A549 (cell line): ENCODE measurements around the gene ZNF195.

Experiments used
- EP300 ChIP-seq, 2 experiments: fragments of >200 bp; sonication (Bioruptor Twin); formaldehyde crosslinking; IDR thresholded peaks; 2 replicates in 1 of 2; 3 replicates in 1 of 2; pipeline ENCODE4 v1.6.1; 2016 to 2017
- HDAC2 ChIP-seq: fragments of 200-600 bp; sonication (generic); IDR thresholded peaks from 2 replicates; pipeline ENCODE4 v1.6.1; 2016
- JUN ChIP-seq, 2 experiments: fragments of >200 bp; sonication (Bioruptor Twin); formaldehyde crosslinking; IDR thresholded peaks; 2 replicates in 1 of 2; 3 replicates in 1 of 2; pipeline ENCODE4 v1.6.1; 2016 to 2017
- NFE2L2 ChIP-seq: fragments of 150-350 bp; conservative IDR thresholded peaks from 2 replicates; pipeline ENCODE4 v1.6.1; 2014; ENCODE audit warnings: low read length
- PHF8 ChIP-seq: fragments of 200-600 bp; sonication (generic); IDR thresholded peaks from 2 replicates; pipeline ENCODE4 v1.6.1; 2016; ENCODE audit warnings: low read depth, mild to moderate bottlenecking, antibody characterized with exemption, moderate library complexity, borderline replicate concordance
- POLR2A ChIP-seq: IDR thresholded peaks from 2 replicates; pipeline ENCODE4 v1.6.1; 2012; ENCODE audit warnings: mild to moderate bottlenecking, low read length
- POLR2AphosphoS2 ChIP-seq: conservative IDR thresholded peaks from 2 replicates; pipeline ENCODE4 v1.6.1; 2012; ENCODE audit warnings: low read length, improper control_type of control experiment, inconsistent platforms
- RAD21 ChIP-seq, 2 experiments: fragments of >200 bp in 1 of 2; sonication (Bioruptor Twin) in 1 of 2; formaldehyde crosslinking in 1 of 2; IDR thresholded peaks in 1 of 2; conservative IDR thresholded peaks in 1 of 2; 2 replicates in 1 of 2; 3 replicates in 1 of 2; pipeline ENCODE4 v1.6.1; 2012 to 2018; ENCODE audit warnings: inconsistent platforms in 1 of 2
- RCOR1 ChIP-seq: fragments of 150-350 bp; IDR thresholded peaks from 2 replicates; pipeline ENCODE4 v1.6.1; 2014; ENCODE audit warnings: antibody characterized with exemption, low read length, low read depth
- SMC3 ChIP-seq: fragments of >200 bp; sonication (Bioruptor Twin); formaldehyde crosslinking; IDR thresholded peaks from 3 replicates; pipeline ENCODE4 v1.6.1; 2018; ENCODE audit warnings: inconsistent platforms
- TF ChIP-seq, protein P1 (sequence below): IDR thresholded peaks from 2 replicates; pipeline ENCODE4 v1.6.1; 2012
- TF ChIP-seq, protein P2 (sequence below): fragments of >200 bp; sonication (Bioruptor Twin); formaldehyde crosslinking; IDR thresholded peaks from 3 replicates; pipeline ENCODE4 v1.5.1; 2016
- TF ChIP-seq, protein P3 (sequence below): fragments of 150-350 bp; IDR thresholded peaks from 2 replicates; pipeline ENCODE4 v1.6.1; 2014; ENCODE audit warnings: low read depth, mild to moderate bottlenecking, low read length

DNA sequence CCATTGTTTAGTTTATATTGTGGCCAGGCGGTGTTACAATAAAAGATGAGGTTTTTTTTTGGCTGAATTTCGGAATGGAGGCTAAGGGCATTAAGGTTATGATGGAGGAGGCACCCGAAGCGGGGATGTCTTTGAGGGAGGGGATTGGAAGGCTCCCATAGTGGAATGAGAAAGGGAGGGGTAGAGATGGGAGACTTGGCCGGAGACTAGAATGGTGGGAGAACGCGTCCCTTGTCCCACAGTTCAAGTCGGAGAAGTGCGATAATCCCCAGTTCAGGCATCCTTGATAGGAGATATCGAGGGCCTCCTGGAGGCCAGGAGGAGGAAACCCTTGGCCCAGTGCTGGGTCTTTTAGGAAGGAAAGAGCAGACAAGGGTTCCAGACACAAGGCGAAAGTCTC is 21.6 kb downstream of the ZNF195 start:
- no peak for TF ChIP-seq PHF8
- TF ChIP-seq POLR2A: no peak
- TF ChIP-seq JUN (IDR thresholded peaks at IDR 0.05): 0 out of 5 replicates have a peak, but pooled peaks of 1 of the 2 experiments have one; percentile 28
- TF ChIP-seq, protein P1, sequence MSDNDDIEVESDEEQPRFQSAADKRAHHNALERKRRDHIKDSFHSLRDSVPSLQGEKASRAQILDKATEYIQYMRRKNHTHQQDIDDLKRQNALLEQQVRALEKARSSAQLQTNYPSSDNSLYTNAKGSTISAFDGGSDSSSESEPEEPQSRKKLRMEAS: no peak
- TF ChIP-seq, protein P2, sequence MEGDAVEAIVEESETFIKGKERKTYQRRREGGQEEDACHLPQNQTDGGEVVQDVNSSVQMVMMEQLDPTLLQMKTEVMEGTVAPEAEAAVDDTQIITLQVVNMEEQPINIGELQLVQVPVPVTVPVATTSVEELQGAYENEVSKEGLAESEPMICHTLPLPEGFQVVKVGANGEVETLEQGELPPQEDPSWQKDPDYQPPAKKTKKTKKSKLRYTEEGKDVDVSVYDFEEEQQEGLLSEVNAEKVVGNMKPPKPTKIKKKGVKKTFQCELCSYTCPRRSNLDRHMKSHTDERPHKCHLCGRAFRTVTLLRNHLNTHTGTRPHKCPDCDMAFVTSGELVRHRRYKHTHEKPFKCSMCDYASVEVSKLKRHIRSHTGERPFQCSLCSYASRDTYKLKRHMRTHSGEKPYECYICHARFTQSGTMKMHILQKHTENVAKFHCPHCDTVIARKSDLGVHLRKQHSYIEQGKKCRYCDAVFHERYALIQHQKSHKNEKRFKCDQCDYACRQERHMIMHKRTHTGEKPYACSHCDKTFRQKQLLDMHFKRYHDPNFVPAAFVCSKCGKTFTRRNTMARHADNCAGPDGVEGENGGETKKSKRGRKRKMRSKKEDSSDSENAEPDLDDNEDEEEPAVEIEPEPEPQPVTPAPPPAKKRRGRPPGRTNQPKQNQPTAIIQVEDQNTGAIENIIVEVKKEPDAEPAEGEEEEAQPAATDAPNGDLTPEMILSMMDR: no peak
- TF ChIP-seq EP300 (IDR thresholded peaks at IDR 0.05): no peak
- TF ChIP-seq, protein P3, sequence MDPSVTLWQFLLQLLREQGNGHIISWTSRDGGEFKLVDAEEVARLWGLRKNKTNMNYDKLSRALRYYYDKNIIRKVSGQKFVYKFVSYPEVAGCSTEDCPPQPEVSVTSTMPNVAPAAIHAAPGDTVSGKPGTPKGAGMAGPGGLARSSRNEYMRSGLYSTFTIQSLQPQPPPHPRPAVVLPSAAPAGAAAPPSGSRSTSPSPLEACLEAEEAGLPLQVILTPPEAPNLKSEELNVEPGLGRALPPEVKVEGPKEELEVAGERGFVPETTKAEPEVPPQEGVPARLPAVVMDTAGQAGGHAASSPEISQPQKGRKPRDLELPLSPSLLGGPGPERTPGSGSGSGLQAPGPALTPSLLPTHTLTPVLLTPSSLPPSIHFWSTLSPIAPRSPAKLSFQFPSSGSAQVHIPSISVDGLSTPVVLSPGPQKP: no peak
- TF ChIP-seq SMC3: no peak
- no peak for TF ChIP-seq HDAC2
- no peak for TF ChIP-seq POLR2AphosphoS2
- TF ChIP-seq RAD21 (conservative IDR thresholded peaks at IDR 0.05 in 1 of 2, IDR thresholded peaks at IDR 0.05 in 1 of 2): no peak
- no peak for TF ChIP-seq RCOR1
- TF ChIP-seq NFE2L2: no peak
